Measurements from ENCODE around the gene BNC2. TPM values are rescaled to one million over a fixed set of nuclear protein-coding genes. Genes with fewer than 3 reads are reported as not detected.

Gene BNC2
- polyA plus RNA-seq, 4 donors = 6.6 to 11.3 (median 7.9) TPM

GRCh38 chr9:16869131-16869881, 1.2 kb downstream of the BNC2 start:
- no peak for DNase-seq (ENCODE audit: low read depth in 4 of 4, low spot score in 2 of 4)

- DNase-seq (ENCODE audit: low read depth in 4 of 4, low spot score in 2 of 4) = no peak
Measured at GRCh38 chr9:16868701-16869100, 1.8 kb downstream of the BNC2 start.

- DNase-seq (ENCODE audit: low read depth in 4 of 4, low spot score in 2 of 4) = no peak
Measured at GRCh38 chr9:16867576-16868311, 2.7 kb downstream of the BNC2 start.

- DNase-seq (ENCODE audit: low read depth in 4 of 4, low spot score in 2 of 4) = no peak
Measured at GRCh38 chr9:16866587-16866986, 3.9 kb downstream of the BNC2 start.

- no peak for DNase-seq (ENCODE audit: low read depth in 4 of 4, low spot score in 2 of 4)
Measured at GRCh38 chr9:16864649-16865434, 5.6 kb downstream of the BNC2 start.

GRCh38 chr9:16848179-16848578, 22.3 kb downstream of the BNC2 start:
- no peak for DNase-seq (ENCODE audit: low read depth in 4 of 4, low spot score in 2 of 4)

GRCh38 chr9:16846986-16847385, 23.5 kb downstream of the BNC2 start:
- no peak for DNase-seq (ENCODE audit: low read depth in 4 of 4, low spot score in 2 of 4)

GRCh38 chr9:16846367-16846766, 24.1 kb downstream of the BNC2 start:
- DNase-seq (ENCODE audit: low read depth in 4 of 4, low spot score in 2 of 4) = no peak

- no peak for DNase-seq (ENCODE audit: low read depth in 4 of 4, low spot score in 2 of 4)
Measured at GRCh38 chr9:16834817-16835216, 35.7 kb downstream of the BNC2 start.

- no peak for DNase-seq (ENCODE audit: low read depth in 4 of 4, low spot score in 2 of 4)
Measured at GRCh38 chr9:16833296-16833835, 37.1 kb downstream of the BNC2 start.

GRCh38 chr9:16832101-16832500, 38.4 kb downstream of the BNC2 start:
- DNase-seq (ENCODE audit: low read depth in 4 of 4, low spot score in 2 of 4) = no peak

- DNase-seq (ENCODE audit: low read depth in 4 of 4, low spot score in 2 of 4) = no peak
Measured at GRCh38 chr9:16830806-16831205, 39.7 kb downstream of the BNC2 start.

- peak; percentile 51 to 85 (median 76) for DNase-seq (ENCODE audit: low read depth in 4 of 4, low spot score in 2 of 4)
Measured at GRCh38 chr9:16828340-16829281, 41.9 kb downstream of the BNC2 start.

- DNase-seq (ENCODE audit: low read depth in 4 of 4, low spot score in 2 of 4) = no peak
Measured at GRCh38 chr9:16825971-16826625, 44.4 kb downstream of the BNC2 start.

GRCh38 chr9:16825331-16825725, 45.1 kb downstream of the BNC2 start:
- no peak for DNase-seq (ENCODE audit: low read depth in 4 of 4, low spot score in 2 of 4)

GRCh38 chr9:16824545-16825330, 45.7 kb downstream of the BNC2 start:
- DNase-seq (ENCODE audit: low read depth in 4 of 4, low spot score in 2 of 4) = no peak

- no peak for DNase-seq (ENCODE audit: low read depth in 4 of 4, low spot score in 2 of 4)
Measured at GRCh38 chr9:16823906-16824305, 46.6 kb downstream of the BNC2 start.

GRCh38 chr9:16821344-16821743, 49.1 kb downstream of the BNC2 start:
- no peak for DNase-seq (ENCODE audit: low read depth in 4 of 4, low spot score in 2 of 4)

GRCh38 chr9:16817514-16817913, 53.0 kb downstream of the BNC2 start:
- no peak for DNase-seq (ENCODE audit: low read depth in 4 of 4, low spot score in 2 of 4)

All from left renal cortex interstitium (tissue), 4 donors.